Endothelial cell of umbilical vein (primary cell): Measurements from ENCODE around the gene SSBP3.

Experiments
- CTCF ChIP-seq, 2 donors: IDR thresholded peaks; 1 replicate in 1 of 2; 2 replicates in 1 of 2; pipeline ENCODE4 v1.5.1; 2011; ENCODE audit warnings: low read length in 2 of 2, mild to moderate bottlenecking in 2 of 2, moderate library complexity in 2 of 2, control low read depth in 1 of 2, inconsistent platforms in 1 of 2, low read depth in 1 of 2; ENCODE audit not compliant: insufficient read depth in 1 of 2; ENCODE audit errors: extremely low read depth in 1 of 2
- EZH2 ChIP-seq: IDR thresholded peaks from 2 replicates; pipeline ENCODE4 v1.6.1; 2012; ENCODE audit warnings: borderline replicate concordance, low read depth, mild to moderate bottlenecking, moderate library complexity, low read length, inconsistent platforms; ENCODE audit not compliant: severe bottlenecking
- JUN ChIP-seq: IDR thresholded peaks from 2 replicates; pipeline ENCODE4 v1.6.1; 2011; ENCODE audit warnings: borderline replicate concordance, low read depth; ENCODE audit not compliant: insufficient read length, insufficient read depth
- POLR2A ChIP-seq: IDR thresholded peaks from 2 replicates; pipeline ENCODE4 v1.6.1; 2012; ENCODE audit warnings: low read depth, mild to moderate bottlenecking, control low read depth, low read length
- TF ChIP-seq, protein P1 (sequence below): IDR thresholded peaks from 2 replicates; pipeline ENCODE4 v1.6.1; 2011; ENCODE audit not compliant: insufficient read depth, insufficient read length

- TF ChIP-seq CTCF (IDR thresholded peaks at IDR 0.05; ENCODE audit: extremely low read depth in 1 of 2, insufficient read depth in 1 of 2, low read depth in 1 of 2, low read length in 2 of 2) (no peak), JUN (no peak), POLR2A (no peak), EZH2 (no peak)
- TF ChIP-seq, protein P1, sequence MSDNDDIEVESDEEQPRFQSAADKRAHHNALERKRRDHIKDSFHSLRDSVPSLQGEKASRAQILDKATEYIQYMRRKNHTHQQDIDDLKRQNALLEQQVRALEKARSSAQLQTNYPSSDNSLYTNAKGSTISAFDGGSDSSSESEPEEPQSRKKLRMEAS = no peak
These were observed 187.1 kb downstream of the SSBP3 start for GRCh38 chr1:54218883-54219687.
